Measurements from ENCODE around the gene SMARCA5. TPM values are rescaled to one million over a fixed set of nuclear protein-coding genes. Genes with fewer than 3 reads are reported as not detected.

SMARCA5 gene
- total RNA-seq, 1 donor from 2014 or later = 43.4 TPM

Other genes starting within 250 kb of the SMARCA5 start
- 7.3 and 16.5 TPM in 2 replicates for gene GAB1, start 176.8 kb upstream of the SMARCA5 start, total RNA-seq
- under 0.01 and 0.18 TPM in 2 replicates for gene FREM3, start 187.0 kb downstream of the SMARCA5 start, total RNA-seq

Data from pulmonary artery endothelial cell (primary cell).